HFFc6 (cell line): ENCODE data around the gene MOV10L1. TPM values are rescaled to one million over a fixed set of nuclear protein-coding genes. Genes with fewer than 3 reads are reported as not detected.

Experiments used
- DNase-seq: peaks from one replicate; pipeline ENCODE4 v3.0.0-alpha.2; 2018
- H3K27ac Mint-ChIP-seq: 2 replicates; pipeline ENCODE4 v1.8.0; 2020; ENCODE audit warnings: mild to moderate bottlenecking, mixed read lengths
- H3K27me3 Mint-ChIP-seq: 2 replicates; pipeline ENCODE4 v1.8.0; 2021; ENCODE audit warnings: mild to moderate bottlenecking, moderate library complexity, mixed read lengths; ENCODE audit not compliant: insufficient read depth
- H3K36me3 Mint-ChIP-seq: 2 replicates; pipeline ENCODE4 v1.8.0; 2021; ENCODE audit warnings: low read depth, mixed read lengths
- H3K4me1 Mint-ChIP-seq: 2 replicates; pipeline ENCODE4 v1.8.0; 2020; ENCODE audit warnings: low read depth, mixed read lengths
- H3K4me3 Mint-ChIP-seq: 2 replicates; pipeline ENCODE4 v1.8.0; 2020; ENCODE audit warnings: mild to moderate bottlenecking, moderate library complexity, mixed read lengths
- H3K9me3 Mint-ChIP-seq: 2 replicates; pipeline ENCODE4 v1.8.0; 2020; ENCODE audit warnings: mild to moderate bottlenecking, mixed read lengths
- total RNA-seq, 6 experiments: library from RNA; stranded (reverse); fragmentation: NEBNext Ultra II Directional; extraction: Animal tissue kit (Norgen Biotek cat#: 25700); gene quantifications; 2 replicates in 1 of 6; 3 replicates in 5 of 6; pipeline ENCODE4 v1.2.3, GENCODE V29; 2021
- TF ChIP-seq, protein P1 (sequence below): fragments of 200-600 bp; sonication (generic); IDR thresholded peaks from 2 replicates; pipeline ENCODE4 v1.5.0; 2021; ENCODE audit warnings: antibody characterized with exemption, mild to moderate bottlenecking

Gene MOV10L1
- total RNA-seq, 6 experiments from 2014 or later = 0.09 to 1.3 (median 0.26) TPM

DNA sequence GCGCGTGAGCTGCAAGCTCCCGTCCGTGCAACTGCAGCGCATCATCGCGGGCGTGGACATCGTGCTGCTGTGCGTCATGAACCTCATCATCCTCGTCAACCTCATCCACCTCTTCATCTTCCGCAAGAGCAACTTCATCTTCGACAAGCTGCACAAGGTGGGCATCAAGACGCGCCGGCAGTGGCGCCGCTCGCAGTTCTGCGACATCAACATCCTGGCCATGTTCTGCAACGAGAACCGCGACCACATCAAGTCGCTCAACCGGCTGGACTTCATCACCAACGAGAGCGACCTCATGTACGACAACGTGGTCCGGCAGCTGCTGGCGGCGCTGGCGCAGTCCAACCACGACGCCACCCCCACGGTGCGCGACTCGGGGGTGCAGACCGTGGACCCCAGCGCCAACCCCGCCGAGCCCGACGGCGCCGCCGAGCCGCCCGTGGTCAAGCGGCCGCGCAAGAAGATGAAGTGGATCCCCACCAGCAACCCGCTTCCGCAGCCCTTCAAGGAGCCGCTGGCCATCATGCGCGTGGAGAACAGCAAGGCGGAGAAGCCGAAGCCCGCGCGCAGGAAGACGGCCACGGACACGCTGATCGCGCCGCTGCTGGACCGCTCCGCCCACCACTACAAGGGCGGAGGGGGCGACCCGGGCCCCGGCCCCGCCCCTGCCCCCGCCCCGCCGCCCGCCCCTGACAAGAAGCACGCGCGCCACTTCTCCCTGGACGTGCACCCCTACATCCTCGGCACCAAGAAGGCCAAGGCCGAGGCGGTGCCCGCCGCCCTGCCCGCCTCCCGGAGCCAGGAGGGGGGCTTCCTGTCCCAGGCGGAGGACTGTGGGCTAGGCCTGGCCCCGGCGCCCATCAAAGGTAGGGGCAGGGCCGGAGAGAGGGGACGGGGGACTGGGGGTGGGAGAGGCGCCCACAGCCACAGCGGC is 88.0 kb downstream of the MOV10L1 start:
- TF ChIP-seq, protein P1, sequence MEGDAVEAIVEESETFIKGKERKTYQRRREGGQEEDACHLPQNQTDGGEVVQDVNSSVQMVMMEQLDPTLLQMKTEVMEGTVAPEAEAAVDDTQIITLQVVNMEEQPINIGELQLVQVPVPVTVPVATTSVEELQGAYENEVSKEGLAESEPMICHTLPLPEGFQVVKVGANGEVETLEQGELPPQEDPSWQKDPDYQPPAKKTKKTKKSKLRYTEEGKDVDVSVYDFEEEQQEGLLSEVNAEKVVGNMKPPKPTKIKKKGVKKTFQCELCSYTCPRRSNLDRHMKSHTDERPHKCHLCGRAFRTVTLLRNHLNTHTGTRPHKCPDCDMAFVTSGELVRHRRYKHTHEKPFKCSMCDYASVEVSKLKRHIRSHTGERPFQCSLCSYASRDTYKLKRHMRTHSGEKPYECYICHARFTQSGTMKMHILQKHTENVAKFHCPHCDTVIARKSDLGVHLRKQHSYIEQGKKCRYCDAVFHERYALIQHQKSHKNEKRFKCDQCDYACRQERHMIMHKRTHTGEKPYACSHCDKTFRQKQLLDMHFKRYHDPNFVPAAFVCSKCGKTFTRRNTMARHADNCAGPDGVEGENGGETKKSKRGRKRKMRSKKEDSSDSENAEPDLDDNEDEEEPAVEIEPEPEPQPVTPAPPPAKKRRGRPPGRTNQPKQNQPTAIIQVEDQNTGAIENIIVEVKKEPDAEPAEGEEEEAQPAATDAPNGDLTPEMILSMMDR = no peak
- H3K36me3 Mint-ChIP-seq = no peaks in the 10 kb centered on the region
- no peaks in the 10 kb centered on the region for H3K9me3 Mint-ChIP-seq
- DNase-seq = no peak
- H3K4me3 Mint-ChIP-seq = no peak overlapping the region
- no peaks in the 10 kb centered on the region for H3K4me1 Mint-ChIP-seq
- H3K27ac Mint-ChIP-seq = no peak overlapping the region
- H3K27me3 Mint-ChIP-seq = peaks cover 8% of the 10 kb centered on the region

- H3K9me3 Mint-ChIP-seq = no peaks in the 10 kb centered on the region
- TF ChIP-seq, protein P1 = no peak
Measured at GRCh38 chr22:50178471-50178864, 88.7 kb downstream of the MOV10L1 start.

DNA sequence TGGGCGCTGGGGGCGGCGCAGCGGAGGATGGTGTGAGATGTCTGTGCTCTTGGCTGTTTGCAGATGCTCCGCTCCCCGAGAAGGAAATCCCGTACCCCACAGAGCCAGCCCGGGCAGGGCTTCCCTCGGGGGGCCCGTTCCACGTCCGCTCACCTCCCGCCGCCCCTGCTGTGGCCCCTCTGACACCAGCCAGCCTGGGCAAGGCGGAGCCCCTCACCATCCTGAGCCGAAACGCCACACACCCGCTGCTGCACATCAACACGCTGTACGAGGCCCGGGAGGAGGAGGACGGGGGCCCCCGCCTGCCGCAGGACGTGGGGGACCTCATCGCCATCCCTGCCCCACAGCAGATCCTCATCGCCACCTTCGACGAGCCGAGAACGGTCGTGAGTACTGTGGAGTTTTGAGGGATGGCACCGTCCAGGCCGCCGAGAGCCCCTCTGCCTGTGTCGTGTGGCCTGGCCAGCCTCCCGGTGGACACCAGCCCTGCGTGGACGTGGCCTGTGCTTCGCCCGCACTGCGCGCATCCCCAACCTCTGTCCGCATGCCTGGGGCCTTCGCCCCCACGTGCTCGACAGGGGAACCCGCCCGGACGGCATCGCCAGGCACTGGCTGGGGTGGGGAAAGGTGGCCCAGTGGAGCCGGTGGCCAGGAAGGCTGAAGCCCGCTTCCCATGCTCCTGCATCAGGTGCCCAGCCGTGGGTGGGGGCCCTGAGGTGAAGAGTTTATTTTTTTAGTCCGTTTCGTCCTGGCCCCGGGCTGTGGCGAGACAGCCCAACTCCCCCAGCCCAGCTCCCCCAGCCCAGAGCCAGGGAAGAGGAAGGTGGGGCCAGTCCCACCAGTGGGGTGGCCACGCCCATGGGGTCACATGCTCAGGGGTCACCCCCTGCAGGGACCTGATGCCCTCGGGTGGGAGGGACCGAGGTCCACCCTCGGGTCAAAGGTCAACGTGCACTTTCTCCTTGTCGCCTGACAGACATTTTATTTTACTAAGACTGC is 89.4 kb downstream of the MOV10L1 start:
- Mint-ChIP-seq H3K27me3 (peaks cover 7% of the 10 kb centered on the region), H3K4me3 (no peak overlapping the region), H3K4me1 (no peaks in the 10 kb centered on the region; the same call in 1 of the 2 replicates), H3K36me3 (no peaks in the 10 kb centered on the region), H3K9me3 (no peaks in the 10 kb centered on the region), H3K27ac (no peak overlapping the region)
- TF ChIP-seq, protein P1 = no peak
- DNase-seq = no peak

More at GRCh38 chr22:50178471-50178864, 88.7 kb downstream of the MOV10L1 start:
- no peaks in the 10 kb centered on the region; the same call in 1 of the 2 replicates for H3K4me1 Mint-ChIP-seq
- no peak overlapping the region for H3K4me3 Mint-ChIP-seq
- peaks cover 8% of the 10 kb centered on the region for H3K27me3 Mint-ChIP-seq
- H3K27ac Mint-ChIP-seq = no peak overlapping the region
- no peaks in the 10 kb centered on the region for H3K36me3 Mint-ChIP-seq
- DNase-seq = no peak

DNA sequence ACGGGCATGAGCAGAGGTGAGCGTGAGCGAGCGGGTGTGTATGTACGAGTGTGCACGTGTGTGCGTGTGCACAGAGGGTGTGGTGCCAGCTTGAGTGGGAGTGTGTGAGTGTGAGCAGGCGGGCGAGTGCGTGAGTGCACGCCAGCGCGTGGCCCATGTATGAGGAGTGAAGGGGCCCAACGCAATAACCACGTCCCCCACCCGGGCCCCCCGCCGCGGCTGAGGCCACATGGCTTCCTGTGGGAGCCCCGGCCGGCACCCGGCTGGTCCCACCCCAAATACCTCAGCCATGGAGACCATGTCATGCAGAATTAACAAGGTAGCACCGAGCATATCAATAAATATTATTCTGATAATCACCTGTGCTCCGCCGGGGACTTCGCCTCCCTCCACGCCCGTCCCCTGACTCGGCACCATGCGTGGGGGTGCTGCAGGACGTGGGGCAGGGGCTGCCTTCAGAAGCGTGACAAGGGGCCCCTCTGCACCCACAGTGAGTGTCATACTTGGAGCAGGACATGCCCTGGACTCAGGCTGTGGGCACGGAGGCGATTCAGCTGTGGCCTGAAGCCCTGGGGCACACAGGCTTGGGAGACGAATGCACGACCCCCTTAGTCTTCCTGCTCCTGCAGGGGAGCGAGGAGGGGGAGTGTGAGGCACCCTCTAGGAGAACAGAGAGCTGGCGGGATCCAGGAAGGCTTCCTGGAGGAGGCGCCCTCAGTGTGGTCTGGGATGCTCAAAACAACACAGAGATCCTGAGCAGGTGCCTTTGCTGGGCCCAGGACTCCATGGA is 90.3 kb downstream of the MOV10L1 start:
- H3K27me3 Mint-ChIP-seq = peaks cover 5% of the 10 kb centered on the region
- no peak overlapping the region for H3K4me3 Mint-ChIP-seq
- H3K9me3 Mint-ChIP-seq = no peaks in the 10 kb centered on the region
- H3K27ac Mint-ChIP-seq = no peak overlapping the region
- DNase-seq = no peak
- H3K4me1 Mint-ChIP-seq = no peaks in the 10 kb centered on the region; the same call in 1 of the 2 replicates
- TF ChIP-seq, protein P1 = no peak
- no peaks in the 10 kb centered on the region for H3K36me3 Mint-ChIP-seq
